CD4-positive, alpha-beta T cell treated with Interleukin-2 at 100 ng/mL for 4 hours (primary cell): ENCODE data around the gene WNK1.
"Not testable (repeated sequence)": the region's sequence is repeated elsewhere in the genome, so short reads cannot be mapped to it uniquely, and the experiment has no call there.

ENCODE experiments used
- DNase-seq: peaks from one replicate; pipeline ENCODE4 v3.0.0-alpha.2; 2020; ENCODE audit warnings: low spot score

Gene WNK1

GRCh38 chr12:817941-818600 is 65.7 kb downstream of the WNK1 start:
- DNase-seq = no peak

GRCh38 chr12:818733-819132 is 66.4 kb downstream of the WNK1 start:
- no peak for DNase-seq

- DNase-seq = no peak
Observed at GRCh38 chr12:820336-820735, 68.0 kb downstream of the WNK1 start.

DNA sequence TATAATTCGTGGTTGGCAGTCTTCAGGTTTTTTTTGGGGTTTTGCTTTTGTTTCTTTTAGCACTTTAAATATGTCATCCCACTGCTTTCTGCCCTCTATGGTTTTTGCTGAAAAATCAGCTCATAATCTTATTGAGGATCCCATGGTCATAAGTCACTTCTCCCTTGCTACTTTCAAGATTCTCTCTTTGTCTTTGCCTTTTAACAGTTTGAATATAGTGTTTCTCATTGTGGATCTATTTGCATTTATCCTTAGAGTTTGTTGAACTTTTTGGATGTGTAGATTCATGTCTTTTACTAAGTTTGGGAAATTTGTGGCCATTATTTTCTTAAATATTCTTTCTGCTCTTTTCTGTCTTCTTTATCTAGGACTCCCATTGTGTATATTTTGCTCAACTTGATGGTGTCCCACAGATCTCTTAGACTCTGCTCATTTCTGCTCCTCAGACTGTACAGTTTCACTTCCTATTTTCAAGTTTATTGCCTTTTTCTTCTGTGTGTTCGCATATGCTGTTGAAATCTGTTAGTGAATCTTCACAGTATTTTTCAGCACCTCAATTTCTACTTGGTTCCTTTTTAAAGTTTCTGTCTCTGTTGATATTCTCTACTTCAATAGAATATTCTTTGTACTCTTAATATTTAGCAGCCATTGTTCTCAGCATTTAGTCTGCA is 70.8 kb downstream of the WNK1 start:
- no peak for DNase-seq

DNA sequence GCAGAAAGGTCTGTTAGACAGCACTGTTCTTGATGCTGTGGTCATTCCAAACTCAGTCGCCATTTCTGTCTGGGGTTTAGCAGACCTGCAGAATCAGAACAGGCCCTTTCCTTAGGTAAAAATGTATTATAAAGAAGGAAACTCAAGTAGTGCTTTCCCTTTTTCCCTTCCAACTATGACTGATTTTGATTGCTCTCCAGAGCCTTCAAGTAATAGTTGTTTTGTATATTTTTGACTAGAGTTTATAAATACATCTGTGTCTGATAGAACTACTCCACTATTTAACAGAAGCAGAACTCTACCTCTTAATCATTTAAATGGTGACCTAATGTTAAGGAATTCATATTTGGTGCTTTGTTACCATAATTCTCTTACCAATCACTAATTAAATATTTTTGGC is 74.0 kb downstream of the WNK1 start:
- no peak for DNase-seq

DNA sequence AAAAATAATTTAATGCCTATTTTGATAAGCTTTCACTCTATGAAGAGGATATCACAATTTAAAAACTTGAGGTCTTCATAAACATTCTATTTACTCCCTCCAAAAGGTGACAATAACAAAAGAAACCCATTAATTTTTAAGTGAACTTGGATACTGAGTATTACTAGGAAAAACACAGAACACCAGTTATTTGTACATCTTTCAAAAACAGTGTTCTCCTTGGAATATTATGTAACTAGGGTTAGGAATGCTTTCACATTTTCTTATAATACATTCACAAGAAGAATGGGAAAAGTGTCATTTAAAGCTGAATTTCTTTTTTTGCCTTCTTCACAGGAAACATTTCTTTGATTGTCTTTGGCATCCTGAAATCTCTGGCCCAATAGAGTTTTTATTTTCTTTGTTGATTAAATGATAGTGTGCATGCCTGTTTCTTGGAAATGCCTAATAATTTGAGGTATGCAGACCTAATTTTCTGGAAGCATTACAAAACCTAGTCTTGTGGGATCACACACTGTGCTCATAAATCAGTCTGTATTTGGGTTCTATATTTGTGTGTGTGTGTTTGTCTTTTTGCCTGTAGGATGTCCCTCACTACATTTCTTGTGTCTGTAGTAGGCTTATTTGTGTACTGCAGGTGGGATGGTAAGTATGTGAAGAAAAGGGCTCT is 76.5 kb downstream of the WNK1 start:
- no peak for DNase-seq

DNA sequence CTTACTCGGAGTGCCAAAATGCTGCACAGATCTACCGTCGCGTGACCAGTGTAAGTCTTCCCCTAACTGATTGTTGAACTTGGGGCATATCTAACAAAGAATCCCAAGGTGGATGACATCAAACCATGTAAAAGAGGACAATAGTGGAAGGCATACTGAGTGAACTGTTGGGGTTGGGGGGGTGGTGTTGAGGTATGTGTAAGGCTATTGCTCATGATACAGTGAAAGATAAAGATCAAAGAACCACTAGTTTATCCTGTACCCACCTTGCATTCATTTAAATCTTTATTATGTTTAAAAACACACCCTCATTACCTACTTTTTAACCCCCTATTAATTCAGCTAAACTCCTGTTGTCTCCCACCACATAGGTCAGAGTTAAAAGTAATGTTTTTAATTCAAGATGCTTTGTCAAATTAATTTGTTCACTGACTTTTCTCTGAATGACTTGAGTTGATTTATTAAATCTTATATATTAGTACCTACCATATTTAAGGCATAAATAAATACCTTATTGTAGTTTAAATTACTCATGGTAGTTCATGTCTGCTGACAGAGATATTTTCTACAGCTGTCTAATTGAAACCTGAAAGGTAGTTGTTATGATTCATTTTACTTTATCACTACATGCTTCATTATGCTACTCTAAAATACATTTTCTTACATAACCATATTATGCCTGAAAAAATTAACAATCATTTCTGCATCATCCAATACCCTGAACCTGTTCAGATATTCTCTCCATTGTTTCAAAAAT is 77.9 kb downstream of the WNK1 start:
- no peak for DNase-seq

GRCh38 chr12:835754-836518 is 83.6 kb downstream of the WNK1 start:
- no peak for DNase-seq

GRCh38 chr12:836952-837351 is 84.6 kb downstream of the WNK1 start:
- no peak for DNase-seq

DNA sequence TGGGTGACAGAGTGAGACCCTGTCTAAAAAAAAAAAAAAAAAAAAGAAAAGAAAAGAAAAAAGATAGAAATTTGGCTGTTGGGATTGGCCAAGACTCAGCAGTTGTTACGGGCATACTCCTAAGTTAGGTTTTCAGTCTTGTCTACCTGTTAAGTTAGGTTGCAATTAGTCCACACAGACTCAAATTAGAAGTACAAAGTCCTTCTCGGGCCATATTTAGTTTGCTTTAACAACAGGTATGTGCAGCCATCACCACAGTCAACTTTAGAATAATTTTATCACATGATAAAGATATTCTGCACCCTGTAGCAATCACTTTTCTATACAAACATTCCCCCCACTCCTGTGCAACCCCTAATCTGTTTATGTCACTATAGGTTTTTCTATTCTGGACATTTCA is 85.2 kb downstream of the WNK1 start:
- DNase-seq = no peak

DNA sequence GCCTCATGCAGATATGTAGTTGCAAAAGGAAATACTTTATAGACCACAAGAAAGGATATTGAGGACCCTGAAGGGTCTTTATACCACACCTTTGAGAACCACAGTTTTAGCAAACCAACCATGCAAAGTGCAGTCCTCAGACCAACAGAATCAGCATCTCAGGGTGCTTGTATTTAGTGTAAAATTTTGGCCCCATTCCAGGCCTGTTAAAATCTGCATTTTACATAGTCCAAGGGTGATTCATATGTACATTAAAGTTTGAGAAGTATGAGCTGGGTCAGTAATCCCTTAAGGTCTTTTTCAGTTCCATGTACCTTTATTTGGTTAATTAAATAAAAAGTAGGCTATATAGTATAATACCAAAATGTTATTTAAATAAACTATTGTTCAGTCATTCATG is 91.2 kb downstream of the WNK1 start:
- no peak for DNase-seq

- DNase-seq = no peak
Observed at GRCh38 chr12:846421-846820, 94.0 kb downstream of the WNK1 start.

GRCh38 chr12:848173-848865 is 95.9 kb downstream of the WNK1 start:
- peak; percentile 8 for DNase-seq

GRCh38 chr12:848882-849527 is 96.6 kb downstream of the WNK1 start:
- DNase-seq = no peak

- DNase-seq = not testable (repeated sequence)
Observed at GRCh38 chr12:849733-850437, 97.5 kb downstream of the WNK1 start.

GRCh38 chr12:851343-851742 is 99.0 kb downstream of the WNK1 start:
- no peak for DNase-seq

DNA sequence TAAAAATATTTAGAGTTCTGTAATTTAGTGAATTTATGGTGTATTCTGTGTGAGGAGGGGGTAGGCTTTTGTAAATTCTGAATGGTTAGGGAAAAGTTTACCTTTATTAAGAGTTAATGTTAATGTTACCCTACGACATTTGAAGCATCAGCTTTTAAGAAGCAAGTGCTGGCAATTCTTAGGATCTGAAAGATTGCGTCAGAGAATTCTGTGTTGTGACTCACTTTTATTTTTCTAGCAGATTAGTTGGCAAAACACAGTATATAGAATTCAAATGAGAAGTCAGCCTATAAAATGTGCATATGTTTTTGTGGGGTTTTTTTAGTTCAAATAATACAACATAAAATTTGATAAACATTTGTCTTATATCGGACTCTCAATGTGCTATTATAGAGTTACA is 99.5 kb downstream of the WNK1 start:
- DNase-seq = peak; percentile 6

DNA sequence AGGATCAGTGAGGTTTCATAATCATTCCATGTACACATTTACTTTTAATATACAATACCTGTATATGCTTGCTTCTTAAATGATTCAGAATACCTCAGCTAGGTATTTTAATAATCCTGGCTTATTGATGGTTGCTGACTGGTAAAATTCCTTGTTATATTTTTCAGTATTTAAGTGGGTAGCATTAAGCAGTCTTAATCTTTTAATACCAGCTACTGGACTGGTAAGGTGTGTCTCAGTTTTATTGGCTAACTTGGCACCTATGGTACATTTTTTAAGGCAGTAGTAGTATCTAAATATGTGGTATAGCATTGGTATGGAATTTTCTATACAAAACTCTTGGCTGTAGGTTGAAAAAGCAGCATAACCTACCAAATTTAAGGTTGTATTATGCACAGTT is 100.5 kb downstream of the WNK1 start:
- no peak for DNase-seq

- no peak for DNase-seq
Observed at GRCh38 chr12:857611-858010, 105.2 kb downstream of the WNK1 start.

DNA sequence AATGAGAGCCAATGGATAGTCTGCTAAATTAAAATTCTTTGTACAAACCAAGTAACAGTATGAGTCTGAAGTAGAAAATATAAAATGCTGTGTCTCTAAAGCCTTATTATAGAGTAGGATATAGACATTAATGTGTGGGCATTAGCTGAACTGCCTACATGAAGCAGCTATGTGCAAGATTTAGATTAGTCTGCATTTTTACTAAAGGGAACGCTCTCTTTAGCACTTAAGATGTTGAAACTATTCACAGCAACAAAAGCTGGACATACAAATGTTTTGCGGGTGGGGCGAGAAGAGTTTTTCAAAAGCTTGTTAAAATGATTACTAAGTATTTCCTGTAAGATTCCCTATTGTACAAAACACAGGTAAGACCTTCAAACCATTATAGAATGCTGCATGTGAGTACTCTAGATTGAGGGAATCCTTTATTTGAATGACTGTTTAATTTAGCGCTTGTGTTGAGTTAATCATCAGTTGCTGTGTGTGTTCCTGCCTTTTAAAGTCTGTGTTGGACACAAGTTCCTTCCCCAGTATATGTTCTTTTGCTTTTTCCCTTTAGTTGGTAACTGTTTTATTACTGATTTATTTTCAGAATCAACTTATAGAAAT is 110.0 kb downstream of the WNK1 start:
- DNase-seq = no peak
